PC-9 (cell line): ENCODE data around the gene TMED4. TPM values are rescaled to one million over a fixed set of nuclear protein-coding genes. Genes with fewer than 3 reads are reported as not detected.

Source experiments
- Bru-seq: library from RNA; stranded (reverse); fragments of 400-500 nt; gene quantifications from one replicate; lab custom pipeline; 2021; lab: Mats Ljungman, UMichigan
- BruChase-seq, 2 experiments: library from RNA; stranded (reverse); fragments of 400-500 nt; gene quantifications; one replicate each; lab custom pipeline; 2021; lab: Mats Ljungman, UMichigan
- BruUV-seq: library from RNA; stranded (reverse); fragments of 400-500 nt; replicated peaks from 2 replicates; lab custom pipeline; 2021; lab: Mats Ljungman, UMichigan
- CTCF ChIA-PET: fragments of 300-600 bp; sonication (Branson Sonifier 250); formaldehyde crosslinking; loops from one replicate; lab custom pipeline; 2022; ENCODE audit warnings: antibody characterized with exemption; lab: Charles Lee
- POLR2A ChIA-PET: fragments of 300-600 bp; sonication (Branson Sonifier 250); formaldehyde crosslinking; loops from one replicate; lab custom pipeline; 2022; ENCODE audit warnings: antibody characterized with exemption; ENCODE audit not compliant: unreplicated experiment; lab: Charles Lee
- DNase-seq, 2 experiments: peaks; one replicate each; pipeline versions ENCODE4 v3.0.0 to v3.0.0-alpha.2; 2015 to 2022; ENCODE audit warnings: mixed read lengths in 1 of 2
- H2AFZ ChIP-seq: fragments of 200-600 bp; sonication (generic); 2 replicates; pipeline ENCODE4 v1.8.1; 2017; ENCODE audit warnings: antibody characterized with exemption
- H3F3A ChIP-seq: fragments of 200-600 bp; sonication (generic); 2 replicates; pipeline ENCODE4 v1.8.1; 2017; ENCODE audit warnings: antibody characterized with exemption, mild to moderate bottlenecking, low read depth; ENCODE audit not compliant: insufficient read depth
- H3K27ac ChIP-seq: fragments of 200-600 bp; sonication (generic); 2 replicates; pipeline ENCODE4 v1.6.1; 2016; ENCODE audit warnings: mixed run types
- H3K27me3 ChIP-seq: fragments of 200-600 bp; sonication (generic); 2 replicates; pipeline ENCODE4 v1.6.1; 2016; ENCODE audit warnings: low read depth, mixed run types; ENCODE audit not compliant: insufficient read depth
- H3K36me3 ChIP-seq: fragments of 200-600 bp; sonication (generic); 2 replicates; pipeline ENCODE4 v1.6.1; 2016; ENCODE audit warnings: low read depth, mixed run types
- H3K4me1 ChIP-seq: fragments of 200-600 bp; sonication (generic); replicated peaks from 2 replicates; pipeline ENCODE4 v1.6.1; 2016; ENCODE audit warnings: mixed run types; ENCODE audit not compliant: insufficient read depth
- H3K4me2 ChIP-seq: fragments of 200-600 bp; sonication (generic); 2 replicates; pipeline ENCODE4 v1.6.1; 2017; ENCODE audit warnings: mixed run types
- H3K4me3 ChIP-seq: fragments of 200-600 bp; sonication (generic); 2 replicates; pipeline ENCODE4 v1.6.1; 2016; ENCODE audit warnings: mixed run types
- H3K79me2 ChIP-seq: fragments of 200-600 bp; sonication (generic); 2 replicates; pipeline ENCODE4 v1.6.1; 2017; ENCODE audit warnings: low read depth, mixed run types
- H3K9me2 ChIP-seq: fragments of 200-600 bp; sonication (generic); 2 replicates; pipeline ENCODE4 v1.8.1; 2017; ENCODE audit warnings: mild to moderate bottlenecking; ENCODE audit not compliant: insufficient read depth
- H3K9me3 ChIP-seq: fragments of 200-600 bp; sonication (generic); 2 replicates; pipeline ENCODE4 v1.8.1; 2016; ENCODE audit warnings: low read depth; ENCODE audit not compliant: insufficient read depth
- H4K20me1 ChIP-seq: fragments of 200-600 bp; sonication (generic); 2 replicates; pipeline ENCODE4 v1.8.1; 2017; ENCODE audit not compliant: insufficient read depth
- EZH2 ChIP-seq: fragments of 200-600 bp; sonication (generic); IDR thresholded peaks from 2 replicates; pipeline ENCODE4 v1.8.0; 2017; ENCODE audit warnings: antibody characterized with exemption, low read depth
- intact Hi-C: fragments of 100-400 bp; cut with micrococcal nuclease; formaldehyde crosslinking; loops from one replicate; pipeline ENCODE4 v1.10.0; 2022; ENCODE audit not compliant: unreplicated experiment
- long read RNA-seq: library from polyadenylated mRNA; stranded (forward); transcript quantifications from one replicate; pipeline ENCODE4 v2.0.0, GENCODE V29; 2022
- total RNA-seq: library from RNA; stranded (reverse); gene quantifications from 2 replicates; pipeline ENCODE4 v1.2.3, GENCODE V29; 2021
- TF ChIP-seq, protein P1 (sequence below): fragments of 200-600 bp; sonication (generic); conservative IDR thresholded peaks from 2 replicates; pipeline ENCODE4 v1.6.1; 2017; ENCODE audit warnings: mixed run types, antibody characterized with exemption, mild to moderate bottlenecking, moderate library complexity

The TMED4 gene
- total RNA-seq: 134 and 161 TPM in 2 replicates
- percentile 91 among the genes with signal in this experiment for Bru-seq, nascent RNA
- percentile 99 among the genes with signal in this experiment for BruChase-seq, experiment 1, labeled RNA remaining after a 2-hour chase
- percentile 99 among the genes with signal in this experiment for BruChase-seq, experiment 2, labeled RNA remaining after a 6-hour chase
- long read RNA-seq, transcript TMED4-203 (5 exons, 2,322 nt): major isoform, 362 of 448 reads
- long read RNA-seq, transcript TMED4-201 (4 exons, 2,203 nt): minor isoform, 5 of 448 reads
- long read RNA-seq, transcript TMED4-205 (4 exons, 1,755 nt): minor isoform, 41 of 448 reads
- long read RNA-seq, partial matches to known transcripts: 9 of 448 reads
- long read RNA-seq, other reads (novel, unspliced or antisense): 27 of 448 reads

DNA sequence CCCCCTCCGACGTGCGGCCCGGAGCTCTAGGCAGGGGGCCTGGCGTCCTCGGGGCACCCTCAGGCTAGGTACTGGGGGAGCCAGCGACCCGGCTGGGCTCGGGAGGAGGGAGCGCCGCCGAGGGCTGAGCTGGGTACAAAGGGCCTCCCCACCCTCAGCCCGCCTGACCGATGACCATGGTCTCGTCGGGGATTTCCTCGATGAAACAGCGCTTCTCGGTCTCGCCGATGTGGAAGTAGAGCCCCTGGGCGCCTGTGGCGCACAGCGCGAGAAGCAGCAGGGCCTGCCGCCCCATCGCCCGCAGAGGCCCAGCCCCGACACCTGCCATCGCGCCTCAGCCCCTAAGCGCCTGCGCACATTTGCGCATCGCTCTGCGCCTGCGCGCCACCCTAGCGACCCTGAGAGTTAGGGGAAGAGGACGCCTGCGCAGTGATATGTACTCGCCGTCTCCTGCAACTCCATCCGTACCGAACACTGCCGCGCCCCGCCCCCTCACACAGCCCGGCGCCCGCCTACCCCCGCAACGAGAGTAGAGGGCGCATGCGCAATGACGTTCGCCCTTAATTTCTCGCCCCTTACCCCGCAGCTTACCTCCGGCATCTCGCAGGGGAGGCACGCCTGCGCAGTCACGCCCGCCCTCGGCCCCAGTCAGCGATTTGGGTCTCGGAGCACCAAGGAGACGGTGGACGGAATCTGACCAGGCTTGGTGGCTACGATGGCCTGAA, at the start of gene TMED4:
Gene TMED4 (minus strand): TSS at position 353 of the 725 bp plus-strand sequence. CDS start 25 bp downstream, at position 328.
- no peaks in the 10 kb centered on the region for H3K9me3 ChIP-seq
- intact Hi-C loops: loop anchor here (1.0 to 10.0 kb wide), 4 partner anchors 24 to 403 kb away; partner anchors contain the start of genes H2AZ2, OGDH and ZMIZ2
- peak within 1 kb of the TSS; percentile 92 for H3K4me3 ChIP-seq
- TF ChIP-seq, protein P1, sequence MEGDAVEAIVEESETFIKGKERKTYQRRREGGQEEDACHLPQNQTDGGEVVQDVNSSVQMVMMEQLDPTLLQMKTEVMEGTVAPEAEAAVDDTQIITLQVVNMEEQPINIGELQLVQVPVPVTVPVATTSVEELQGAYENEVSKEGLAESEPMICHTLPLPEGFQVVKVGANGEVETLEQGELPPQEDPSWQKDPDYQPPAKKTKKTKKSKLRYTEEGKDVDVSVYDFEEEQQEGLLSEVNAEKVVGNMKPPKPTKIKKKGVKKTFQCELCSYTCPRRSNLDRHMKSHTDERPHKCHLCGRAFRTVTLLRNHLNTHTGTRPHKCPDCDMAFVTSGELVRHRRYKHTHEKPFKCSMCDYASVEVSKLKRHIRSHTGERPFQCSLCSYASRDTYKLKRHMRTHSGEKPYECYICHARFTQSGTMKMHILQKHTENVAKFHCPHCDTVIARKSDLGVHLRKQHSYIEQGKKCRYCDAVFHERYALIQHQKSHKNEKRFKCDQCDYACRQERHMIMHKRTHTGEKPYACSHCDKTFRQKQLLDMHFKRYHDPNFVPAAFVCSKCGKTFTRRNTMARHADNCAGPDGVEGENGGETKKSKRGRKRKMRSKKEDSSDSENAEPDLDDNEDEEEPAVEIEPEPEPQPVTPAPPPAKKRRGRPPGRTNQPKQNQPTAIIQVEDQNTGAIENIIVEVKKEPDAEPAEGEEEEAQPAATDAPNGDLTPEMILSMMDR: no peak
- TF ChIP-seq EZH2: no peak
- H3K27ac ChIP-seq: peak within 1 kb of the TSS; percentile 78
- peaks cover 27% of the 10 kb centered on the region for H3K4me1 ChIP-seq
- H4K20me1 ChIP-seq: peaks cover 5% of the 10 kb centered on the region
- DNase-seq: peak; percentile 97 to 100
- no peaks in the 10 kb centered on the region for H3K27me3 ChIP-seq
- peaks cover 24% of the 10 kb centered on the region for H3K36me3 ChIP-seq
- peak within 1 kb of the TSS; percentile 99 for H3K4me2 ChIP-seq
- POLR2A ChIA-PET: interaction anchor here (0.5 to 1.3 kb wide), 11 partner anchors 8 to 565 kb away, joined by 3 to 12 read pairs (median 4); partner anchors contain the start of gene DDX56
- CTCF ChIA-PET: interaction anchor here (1.4 kb wide), 1 partner anchor 264 kb away, joined by 3 read pairs; no protein-coding TSS in a partner anchor
- H3F3A ChIP-seq: peaks cover 53% of the 10 kb centered on the region
- H3K9me2 ChIP-seq: no peaks in the 10 kb centered on the region
- H2AFZ ChIP-seq: peak within 1 kb of the TSS; percentile 94
- BruUV-seq: no TSS peak
- H3K79me2 ChIP-seq: peaks cover 41% of the 10 kb centered on the region

DNA sequence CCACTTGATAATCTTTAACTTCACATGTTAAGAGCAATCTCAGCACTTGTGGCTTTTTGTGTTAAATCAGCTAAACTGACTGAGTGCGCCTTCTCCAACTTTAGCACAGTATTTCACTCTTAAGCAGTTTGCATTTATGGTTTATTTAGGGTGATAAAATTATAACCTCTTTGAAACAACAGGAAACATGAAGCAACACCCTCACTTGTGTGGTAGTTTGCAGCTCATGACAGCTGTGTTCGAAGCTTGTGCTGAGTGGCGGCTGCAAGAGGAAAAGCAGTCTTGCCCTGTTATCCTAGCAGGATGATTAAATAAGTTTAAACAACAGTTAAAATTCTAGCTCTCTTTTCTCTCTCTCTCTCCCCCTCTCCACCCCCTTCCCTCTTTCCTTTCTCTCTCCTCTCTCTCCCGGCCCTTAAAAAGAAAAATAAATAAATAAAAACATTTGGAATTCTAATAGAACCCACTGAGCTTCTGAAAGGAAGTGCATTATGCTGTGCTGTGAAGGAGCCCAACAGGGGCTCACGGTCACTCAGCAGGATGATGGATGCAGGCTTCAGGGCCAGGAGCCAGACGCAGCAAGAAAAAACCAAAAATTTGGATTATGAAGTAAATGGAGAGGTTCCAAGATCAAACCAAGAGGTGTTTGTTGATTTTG, 49.6 kb upstream of the TMED4 start:
- H3K4me1 ChIP-seq: peaks cover 36% of the 10 kb centered on the region
- intact Hi-C loops: no loop called here
- H3K79me2 ChIP-seq: peaks cover 34% of the 10 kb centered on the region
- H3K27ac ChIP-seq: no peak overlapping the region
- TF ChIP-seq, protein P1: no peak
- no peak for TF ChIP-seq EZH2
- no peaks in the 10 kb centered on the region for H3K9me2 ChIP-seq
- H3K4me2 ChIP-seq: no peak overlapping the region
- BruUV-seq: no TSS peak
- DNase-seq: no peak
- H3K9me3 ChIP-seq: no peaks in the 10 kb centered on the region
- peaks cover 24% of the 10 kb centered on the region for H3K36me3 ChIP-seq
- CTCF ChIA-PET: interaction anchor here (0.7 kb wide), 1 partner anchor 20 kb away, joined by 3 read pairs; no protein-coding TSS in a partner anchor
- no peaks in the 10 kb centered on the region for H4K20me1 ChIP-seq
- no peaks in the 10 kb centered on the region for H3K27me3 ChIP-seq
- H2AFZ ChIP-seq: no peak overlapping the region
- POLR2A ChIA-PET: no interaction called here
- no peak overlapping the region for H3K4me3 ChIP-seq
- peaks cover 34% of the 10 kb centered on the region for H3F3A ChIP-seq
